Measurements from ENCODE around the gene TIMM23B.
"Not testable (repeated sequence)": the region's sequence is repeated elsewhere in the genome, so short reads cannot be mapped to it uniquely, and the experiment has no call there.

DNA sequence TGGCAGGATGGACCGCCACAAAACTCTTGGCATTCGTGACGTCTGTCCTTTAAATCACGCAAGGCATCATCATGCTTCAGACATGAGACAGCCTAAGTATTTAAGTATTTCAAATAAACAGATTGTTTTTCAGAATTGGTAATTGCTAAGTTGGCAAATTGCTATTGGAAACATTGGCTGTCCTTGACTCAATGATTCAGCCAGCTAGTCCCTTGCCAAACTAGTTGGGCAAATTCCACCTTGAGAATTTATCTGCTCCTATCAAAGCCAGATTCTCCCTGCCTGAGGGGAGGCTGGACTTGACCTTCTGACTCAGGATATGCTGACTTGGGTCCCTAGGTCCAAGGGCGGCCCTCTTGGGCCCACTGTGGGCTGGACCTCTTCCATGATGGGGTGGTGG is 75.8 kb downstream of the TIMM23B start:
- not testable (repeated sequence) for TF ChIP-seq EZH2phosphoT487 (IDR thresholded peaks at IDR 0.05; ENCODE audit: borderline replicate concordance, low read length); CTCF (conservative IDR thresholded peaks at IDR 0.05; ENCODE audit: low read depth, low read length); EZH2 (IDR thresholded peaks at IDR 0.05; ENCODE audit: low read length, unreplicated experiment)

All from PC-3 (cell line).